DMS153 treated with DMSO at 0.1 percent for 48 hours (cell line): Measurements from ENCODE around the gene DAP.
"Not testable (repeated sequence)": the region's sequence is repeated elsewhere in the genome, so short reads cannot be mapped to it uniquely, and the experiment has no call there.

Experiments
- DNase-seq: peaks from one replicate; lab custom pipeline; 2025; ENCODE audit not compliant: unreplicated experiment; lab: John Stamatoyannopoulos, UW

The DAP gene

DNA sequence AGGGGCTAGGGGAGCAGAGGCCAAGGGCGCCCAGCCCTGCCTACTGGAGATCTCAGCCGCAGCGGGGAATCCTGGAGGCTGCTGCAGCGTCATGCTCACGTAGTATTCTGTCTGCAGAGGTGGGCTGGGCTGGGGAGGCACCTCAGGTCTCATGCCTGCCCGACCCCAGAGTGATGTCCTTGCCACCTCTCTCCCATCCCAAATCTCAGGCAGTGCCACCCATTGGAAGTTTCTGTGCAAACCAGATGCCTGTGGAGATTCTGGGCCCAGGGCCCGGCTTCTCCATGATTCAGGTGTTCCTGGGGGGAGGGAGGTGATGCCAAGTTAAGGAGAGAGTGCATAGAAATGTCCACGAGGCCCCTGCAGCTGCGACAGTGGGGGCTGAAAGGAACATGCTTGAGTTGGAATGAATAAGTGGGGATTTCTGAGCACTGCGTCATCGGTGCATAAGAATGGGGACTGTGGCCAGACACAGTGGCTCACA is 125.1 kb downstream of the DAP start:
- no peak for DNase-seq

DNA sequence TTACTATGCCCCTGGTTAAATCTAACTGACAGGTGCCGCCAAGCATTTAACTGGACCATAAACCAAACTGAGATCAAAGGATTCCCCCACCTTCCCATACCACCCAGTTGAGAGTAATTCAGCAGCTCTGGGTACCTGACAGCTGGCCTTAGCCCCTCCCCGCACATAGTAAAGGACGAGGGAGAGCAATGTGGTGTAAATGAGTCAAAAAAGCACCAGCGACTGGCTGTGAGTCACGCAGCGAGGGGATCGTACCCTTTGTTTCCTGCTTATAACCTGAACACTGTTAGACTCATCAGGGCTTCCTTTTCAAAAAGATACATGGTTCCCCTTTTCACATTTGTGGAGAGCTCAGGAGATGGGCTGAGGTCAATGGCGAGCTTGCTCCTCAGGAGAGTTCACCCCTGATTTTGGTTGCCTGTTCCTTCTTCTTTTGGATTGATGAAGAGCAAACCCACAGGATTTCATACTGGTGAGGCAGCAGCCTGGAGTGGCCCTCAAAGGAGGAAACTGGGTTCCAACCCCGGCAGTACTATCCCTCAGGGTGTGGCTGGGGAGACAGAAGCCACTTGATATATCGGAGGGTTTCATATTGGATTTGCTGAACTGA is 125.7 kb downstream of the DAP start:
- DNase-seq, result no peak

DNA sequence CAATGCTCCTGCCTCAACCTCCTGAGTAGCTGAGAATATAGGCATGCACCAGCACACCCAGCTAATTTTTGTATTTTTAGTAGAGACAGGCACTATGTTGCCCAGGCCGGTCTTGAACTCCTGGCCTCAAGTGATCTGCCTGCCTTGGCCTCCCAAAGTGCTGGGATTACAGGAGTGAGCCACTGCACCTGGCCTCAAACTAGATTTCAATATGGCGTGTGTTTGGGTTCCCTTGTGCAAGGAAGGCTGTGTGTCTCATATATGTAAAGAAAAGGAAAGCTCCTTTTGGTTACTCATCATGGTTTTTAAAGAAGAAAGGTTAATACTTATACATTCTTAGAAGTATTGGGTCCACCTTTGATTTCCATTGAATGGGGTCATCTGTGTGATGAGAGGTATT is 126.5 kb downstream of the DAP start:
- no peak for DNase-seq

DNA sequence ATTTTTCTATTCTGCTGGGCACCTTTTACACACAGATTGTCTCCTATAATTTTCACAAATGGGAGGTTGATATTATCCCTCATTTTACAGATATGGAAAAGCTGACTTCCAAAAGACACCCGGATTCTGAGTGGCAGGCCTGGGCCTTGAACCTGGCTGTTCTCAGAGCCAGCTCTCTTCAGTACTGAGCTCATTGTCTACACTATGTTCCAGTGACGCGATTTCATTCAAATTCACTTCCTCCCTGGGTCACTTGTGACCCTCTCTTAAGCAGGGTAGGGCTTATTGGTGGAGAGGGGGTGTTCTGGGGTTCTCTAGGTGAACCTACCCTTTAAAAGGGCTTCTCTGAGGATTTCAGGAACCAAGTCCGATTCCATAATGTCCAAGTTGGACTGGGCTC is 127.0 kb downstream of the DAP start:
- DNase-seq, result no peak

DNA sequence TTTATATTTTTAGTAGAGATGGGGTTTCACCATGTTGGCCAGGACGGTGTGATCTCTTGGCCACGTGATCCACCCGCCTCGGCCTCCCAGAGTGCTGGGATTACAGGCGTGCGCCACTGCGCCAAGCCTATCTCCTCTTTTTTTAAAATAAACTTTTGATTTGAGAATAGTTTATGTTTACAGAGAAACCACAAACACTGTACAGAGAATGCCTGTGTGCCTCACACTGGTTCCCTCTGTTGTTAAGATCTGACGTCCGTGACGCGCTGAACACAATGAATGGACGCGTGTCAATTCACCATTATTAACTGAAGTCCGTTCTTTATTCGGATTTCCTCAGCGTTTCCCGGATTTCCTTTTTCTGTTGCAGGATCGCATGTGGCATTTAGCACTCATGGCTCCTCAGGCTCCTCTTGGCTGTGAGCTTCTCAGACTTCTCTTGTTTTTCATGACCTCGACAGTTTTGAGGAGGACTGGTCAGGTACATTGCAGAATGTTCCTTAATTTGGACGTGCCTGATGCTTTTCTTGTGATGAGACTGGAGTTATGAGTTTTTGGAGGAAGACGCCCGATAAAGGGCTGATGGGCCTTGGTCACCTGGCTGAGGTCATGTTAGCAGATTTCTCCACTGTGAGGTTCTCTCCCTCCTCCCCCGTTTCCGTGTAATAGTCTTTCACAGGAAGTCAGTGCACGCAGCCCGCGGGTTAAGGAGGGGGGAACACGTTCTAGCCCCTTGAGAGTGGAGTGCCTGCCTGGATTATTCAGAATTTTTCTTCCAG is 127.6 kb downstream of the DAP start:
- no peak for DNase-seq

DNA sequence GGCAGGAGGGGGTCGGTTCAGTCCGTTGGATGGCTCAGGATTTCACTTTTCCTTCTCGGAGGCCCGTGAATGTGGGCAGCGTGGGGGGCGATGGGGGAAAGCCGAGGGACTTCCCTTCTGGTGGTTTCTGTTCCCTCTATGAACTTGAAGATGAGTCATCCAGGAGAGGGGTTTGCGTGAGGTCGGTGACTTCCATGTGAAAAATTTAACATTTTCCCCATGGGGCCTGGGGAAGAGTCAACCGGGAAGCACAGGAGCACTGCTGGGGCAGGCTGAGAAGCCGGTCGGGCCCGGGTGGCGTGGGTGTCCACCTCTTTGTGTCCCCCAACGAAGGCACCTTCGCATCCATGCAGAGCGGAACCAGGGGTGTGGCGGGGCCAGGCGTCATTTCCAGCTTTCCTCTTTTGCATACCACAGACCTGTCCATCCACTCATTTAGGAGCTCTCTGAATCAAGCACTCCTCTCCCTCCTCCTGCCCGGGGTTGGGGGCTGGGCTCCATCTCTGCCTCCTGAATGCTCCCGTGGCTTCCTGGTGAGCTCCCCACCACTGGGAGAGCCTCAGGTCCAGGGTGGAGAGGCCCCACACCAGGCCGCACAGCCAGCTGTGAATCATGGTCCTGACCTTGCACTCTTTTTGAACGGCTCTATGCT is 128.8 kb downstream of the DAP start:
- no peak for DNase-seq

DNA sequence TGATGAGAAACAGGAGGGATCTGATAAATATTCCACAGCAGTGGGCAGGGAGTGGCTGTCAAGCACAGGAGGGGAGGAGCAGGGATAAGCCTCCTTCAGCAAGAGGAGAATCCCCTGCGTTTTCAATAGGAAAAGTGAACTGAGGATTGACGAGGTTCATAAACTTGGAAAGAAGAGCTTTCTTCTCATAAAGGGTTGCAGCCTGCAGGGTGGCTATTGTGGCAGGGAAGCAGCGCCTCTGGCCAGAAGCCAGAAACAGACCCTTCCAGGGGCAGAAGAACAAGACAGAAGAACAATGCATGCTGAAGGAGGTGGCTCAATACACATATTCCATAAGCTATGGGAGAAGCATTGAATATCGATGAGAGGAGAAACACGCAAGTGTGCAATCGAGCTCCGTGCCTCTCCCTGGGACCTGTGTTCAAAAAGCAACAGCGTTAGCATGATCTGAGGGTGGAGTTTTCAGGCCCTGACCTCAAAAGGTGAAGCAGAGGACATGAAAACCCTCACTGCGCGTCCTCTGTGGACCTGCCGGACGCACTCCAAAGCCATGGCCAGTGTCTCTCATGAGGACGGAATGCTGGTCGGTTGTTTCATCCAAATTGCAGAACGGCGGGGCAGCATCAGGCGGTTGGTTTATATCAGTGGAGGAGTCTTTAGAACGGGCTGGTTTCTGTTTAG is 129.6 kb downstream of the DAP start:
- DNase-seq, result no peak

DNA sequence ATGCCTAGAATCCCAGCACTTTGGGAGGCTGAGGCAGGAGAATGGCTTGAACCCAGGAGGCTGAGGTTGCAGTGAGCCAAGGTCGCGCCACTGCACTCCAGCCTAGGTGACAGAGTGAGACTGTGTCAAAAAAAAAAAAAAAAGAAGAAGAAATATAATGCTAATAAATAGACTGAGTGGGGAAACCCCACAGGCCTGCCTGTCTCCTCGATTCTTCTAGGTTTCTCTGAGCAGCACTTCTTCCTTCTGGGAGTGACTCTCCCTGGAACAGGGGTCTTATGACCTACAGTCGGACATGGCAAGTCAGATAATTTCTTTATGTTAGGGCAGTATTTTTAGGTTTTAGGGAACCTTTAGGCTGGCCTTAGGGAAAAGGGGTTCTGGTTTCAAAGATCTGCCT is 130.3 kb downstream of the DAP start:
- DNase-seq, result not testable (repeated sequence)

DNA sequence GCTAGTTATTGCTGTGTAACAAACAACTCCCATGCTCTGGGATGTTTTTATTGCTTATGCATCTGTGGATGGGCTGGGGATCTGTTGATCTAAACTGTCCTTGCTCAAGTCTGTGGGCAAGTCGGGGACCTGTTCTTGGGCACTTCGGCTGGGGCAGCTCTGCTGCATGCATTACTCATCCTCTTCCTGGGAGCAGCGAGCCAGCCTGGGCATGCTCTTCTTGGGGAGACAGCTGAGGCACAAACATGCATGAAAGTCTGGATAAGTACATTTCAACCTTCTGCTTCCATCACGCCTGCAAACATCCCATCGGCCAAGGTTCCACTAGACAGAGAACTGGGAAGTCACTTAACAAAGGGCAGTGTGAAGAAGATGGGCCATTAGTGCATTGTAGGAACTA is 130.9 kb downstream of the DAP start:
- no peak for DNase-seq

DNA sequence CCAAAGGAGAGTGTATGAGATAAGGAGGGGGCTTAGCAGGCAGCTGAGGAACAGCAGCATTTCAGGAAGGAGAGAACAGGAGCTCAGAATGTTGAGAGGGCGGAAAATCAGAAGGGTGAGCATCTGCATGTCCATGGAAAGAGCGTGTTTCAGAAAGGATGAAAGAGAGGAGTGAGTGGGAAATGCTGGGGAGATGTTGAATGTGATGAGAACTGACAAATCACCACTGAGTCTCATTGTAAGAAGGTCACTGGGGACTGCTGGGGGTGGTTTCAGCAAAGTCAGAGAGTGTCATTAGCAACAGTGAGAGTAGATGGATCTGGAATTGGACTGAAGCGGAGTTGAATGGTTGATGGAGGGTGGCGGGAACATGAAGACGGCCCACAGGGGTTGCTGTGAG is 131.4 kb downstream of the DAP start:
- no peak for DNase-seq
